Coronary artery (tissue), 2 donors: ENCODE data around the gene SERINC1.

ENCODE experiments used
- DNase-seq: peaks from one replicate; pipeline ENCODE4 v3.0.0-alpha.2; 2017; ENCODE audit warnings: low spot score
- H3K27ac ChIP-seq, 2 donors: fragments of 200-600 bp; sonication (generic); one replicate each; pipeline ENCODE4 v1.5.1; 2016 to 2019
- H3K4me3 ChIP-seq: fragments of 200-600 bp; sonication (generic); 2 replicates; pipeline ENCODE4 v1.5.1; 2016; ENCODE audit warnings: mild to moderate bottlenecking, moderate library complexity
- TF ChIP-seq, protein P1 (sequence below): fragments of 200-600 bp; sonication (generic); IDR thresholded peaks from one replicate; pipeline ENCODE4 v1.5.1; 2019; ENCODE audit warnings: antibody characterized with exemption

Gene SERINC1

DNA sequence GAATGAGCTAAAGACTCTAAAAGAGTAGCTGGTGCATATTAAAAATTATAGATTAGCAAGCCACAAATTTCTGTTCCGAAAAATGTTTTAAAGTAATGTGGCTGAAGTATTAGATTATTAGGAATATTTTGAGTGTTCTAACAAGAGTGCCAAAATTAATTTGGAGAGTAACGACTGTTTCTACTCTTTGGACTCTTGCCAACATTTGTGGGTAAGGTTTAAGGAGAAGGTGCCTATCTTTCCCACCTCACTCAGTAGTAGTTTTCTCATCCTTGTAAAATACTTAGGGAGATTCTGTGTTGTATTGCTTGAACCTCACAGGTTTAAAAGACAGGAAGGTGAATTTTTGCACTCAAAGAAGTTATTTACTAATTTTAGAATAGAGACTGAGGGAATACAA, 67.2 kb downstream of the SERINC1 start:
- H3K27ac ChIP-seq = no peak overlapping the region

DNA sequence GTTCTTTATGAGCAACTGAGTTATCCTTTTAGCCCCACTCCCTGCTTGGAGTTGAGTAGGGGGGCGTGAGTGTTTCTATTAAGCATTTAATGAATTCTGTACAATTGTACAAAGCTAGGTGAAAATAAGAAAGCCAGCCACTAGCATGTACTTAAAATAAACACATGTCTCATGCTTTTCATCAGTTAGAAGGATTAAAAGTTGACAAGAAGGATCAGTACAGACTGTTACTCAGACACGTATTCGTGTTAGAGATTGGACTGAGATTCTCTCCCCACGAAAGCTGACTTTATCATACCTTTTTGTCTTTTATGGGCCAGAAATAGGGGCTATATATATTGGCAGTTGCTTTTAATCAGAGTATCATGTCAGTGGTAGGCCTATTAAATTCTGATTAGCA, 70.5 kb downstream of the SERINC1 start:
- no peak overlapping the region for H3K27ac ChIP-seq
- no peak for DNase-seq
- H3K4me3 ChIP-seq = no peak overlapping the region
- TF ChIP-seq, protein P1, sequence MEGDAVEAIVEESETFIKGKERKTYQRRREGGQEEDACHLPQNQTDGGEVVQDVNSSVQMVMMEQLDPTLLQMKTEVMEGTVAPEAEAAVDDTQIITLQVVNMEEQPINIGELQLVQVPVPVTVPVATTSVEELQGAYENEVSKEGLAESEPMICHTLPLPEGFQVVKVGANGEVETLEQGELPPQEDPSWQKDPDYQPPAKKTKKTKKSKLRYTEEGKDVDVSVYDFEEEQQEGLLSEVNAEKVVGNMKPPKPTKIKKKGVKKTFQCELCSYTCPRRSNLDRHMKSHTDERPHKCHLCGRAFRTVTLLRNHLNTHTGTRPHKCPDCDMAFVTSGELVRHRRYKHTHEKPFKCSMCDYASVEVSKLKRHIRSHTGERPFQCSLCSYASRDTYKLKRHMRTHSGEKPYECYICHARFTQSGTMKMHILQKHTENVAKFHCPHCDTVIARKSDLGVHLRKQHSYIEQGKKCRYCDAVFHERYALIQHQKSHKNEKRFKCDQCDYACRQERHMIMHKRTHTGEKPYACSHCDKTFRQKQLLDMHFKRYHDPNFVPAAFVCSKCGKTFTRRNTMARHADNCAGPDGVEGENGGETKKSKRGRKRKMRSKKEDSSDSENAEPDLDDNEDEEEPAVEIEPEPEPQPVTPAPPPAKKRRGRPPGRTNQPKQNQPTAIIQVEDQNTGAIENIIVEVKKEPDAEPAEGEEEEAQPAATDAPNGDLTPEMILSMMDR = no peak

More for the DNA sequence above, 67.2 kb downstream of the SERINC1 start:
- DNase-seq = no peak
- H3K4me3 ChIP-seq = no peak overlapping the region
- TF ChIP-seq, protein P1 = no peak

DNA sequence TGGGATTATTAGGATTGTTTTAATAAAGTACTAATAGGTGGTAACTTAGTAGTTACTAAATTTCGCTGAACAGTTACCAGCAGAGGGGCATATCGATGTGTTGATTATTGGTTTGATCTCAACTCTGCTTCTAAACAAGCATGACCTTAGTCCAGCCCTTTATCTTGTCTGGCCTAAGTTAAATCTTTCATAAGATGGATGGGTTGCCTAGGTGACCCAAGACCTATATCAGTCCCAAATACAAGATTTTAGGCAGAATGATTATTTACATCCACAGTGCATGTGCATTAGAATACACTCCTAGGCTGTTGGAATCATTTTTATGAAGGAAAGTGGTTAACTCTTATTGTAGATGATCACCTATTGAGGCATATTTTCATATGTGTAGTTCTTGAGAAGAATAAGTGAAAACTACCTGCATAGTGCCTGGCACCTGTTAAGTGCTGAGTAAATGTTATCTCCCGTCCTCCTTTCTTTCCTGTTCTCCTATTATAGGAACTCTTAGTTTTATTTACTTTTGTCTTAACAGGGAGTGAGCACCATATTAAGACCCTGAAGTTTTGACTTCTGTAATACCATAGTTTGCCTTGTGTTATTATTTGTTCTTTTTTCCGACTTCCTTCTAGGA, 71.0 kb downstream of the SERINC1 start:
- Histone ChIP-seq H3K27ac (peak overlapping the region in 1 of 2 donors; percentile 89), H3K4me3 (peak overlapping the region; percentile 97)
- TF ChIP-seq, protein P1 = no peak
- DNase-seq = no peak

DNA sequence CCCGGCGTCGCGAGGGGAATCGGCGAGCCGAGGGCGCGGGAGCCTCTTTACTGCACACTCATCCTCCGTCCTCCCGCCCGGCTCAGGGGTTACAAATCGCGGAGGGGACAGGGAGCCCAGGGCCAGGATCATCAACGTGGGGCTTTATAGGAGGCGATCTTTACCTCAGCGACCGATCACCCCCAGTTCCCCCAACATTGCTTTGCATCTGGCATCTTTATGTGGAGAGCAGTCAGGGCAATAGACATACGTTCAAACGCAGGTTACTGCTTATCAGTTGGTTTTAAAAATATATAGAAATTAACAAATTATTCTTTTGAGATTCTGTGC, 71.5 kb downstream of the SERINC1 start:
- DNase-seq = no peak

DNA sequence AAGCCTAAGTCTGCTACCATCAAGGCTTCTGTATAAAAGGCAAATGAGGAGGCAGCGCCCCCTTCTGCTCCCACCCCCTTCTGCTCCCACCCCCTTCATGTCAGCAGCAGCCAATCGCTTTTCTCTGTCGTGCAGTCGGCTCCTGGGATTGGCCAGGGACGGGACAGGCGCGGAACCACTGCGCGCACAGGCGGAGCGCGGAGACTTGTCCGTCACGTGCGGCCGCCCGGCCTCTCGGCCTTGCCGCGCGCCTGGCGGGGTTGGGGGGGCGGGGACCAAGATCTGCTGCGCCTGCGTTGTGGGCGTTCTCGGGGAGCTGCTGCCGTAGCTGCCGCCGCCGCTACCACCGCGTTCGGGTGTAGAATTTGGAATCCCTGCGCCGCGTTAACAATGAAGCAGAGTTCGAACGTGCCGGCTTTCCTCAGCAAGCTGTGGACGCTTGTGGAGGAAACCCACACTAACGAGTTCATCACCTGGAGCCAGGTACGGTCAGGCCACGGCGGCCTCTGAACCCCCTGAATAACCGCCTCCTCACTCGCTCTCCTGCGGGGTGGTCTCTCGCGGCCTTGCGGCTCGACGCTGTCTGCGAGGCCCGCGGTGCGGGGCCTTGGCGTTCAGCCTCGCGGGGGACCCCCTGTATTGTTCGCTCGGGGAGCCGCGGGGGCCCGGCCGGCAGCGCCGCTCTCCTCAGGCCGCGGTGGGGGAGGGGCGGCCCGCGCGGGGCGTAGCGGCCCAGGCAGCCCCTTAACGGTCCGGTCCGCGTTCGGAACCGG, 72.1 kb downstream of the SERINC1 start, which contains the start of gene HSF2:
Gene HSF2 (plus strand): TSS at position 305 of the 773 bp plus-strand sequence. CDS start 86 bp downstream, at position 391.
- Histone ChIP-seq H3K4me3 (peak within 1 kb of the TSS; percentile 97), H3K27ac (peak within 1 kb of the TSS; percentile 89)
- DNase-seq = peak; percentile 99
- TF ChIP-seq, protein P1 = peak; percentile 16

More for the DNA sequence above, 71.5 kb downstream of the SERINC1 start:
- TF ChIP-seq, protein P1 = no peak
- peak overlapping the region; percentile 97 for H3K4me3 ChIP-seq
- H3K27ac ChIP-seq = peak overlapping the region; percentile 89

DNA sequence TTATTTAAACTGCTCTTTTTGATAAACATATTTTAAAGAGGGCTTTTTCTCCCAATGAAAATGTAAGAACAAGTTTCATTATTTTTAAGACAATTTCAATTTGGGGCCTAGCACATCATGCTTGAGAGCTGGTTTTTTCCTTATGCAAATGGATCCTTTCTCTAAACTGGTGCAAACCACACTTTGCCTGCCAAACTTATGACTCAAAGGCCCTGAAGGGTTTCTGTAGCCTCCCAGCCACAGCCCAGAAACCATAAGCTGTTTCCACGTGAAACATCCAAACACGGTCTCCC, 72.6 kb downstream of the SERINC1 start:
- peak overlapping the region; percentile 21 to 62 for H3K27ac ChIP-seq
- TF ChIP-seq, protein P1 = no peak
- H3K4me3 ChIP-seq = peak overlapping the region; percentile 97
- DNase-seq = no peak

DNA sequence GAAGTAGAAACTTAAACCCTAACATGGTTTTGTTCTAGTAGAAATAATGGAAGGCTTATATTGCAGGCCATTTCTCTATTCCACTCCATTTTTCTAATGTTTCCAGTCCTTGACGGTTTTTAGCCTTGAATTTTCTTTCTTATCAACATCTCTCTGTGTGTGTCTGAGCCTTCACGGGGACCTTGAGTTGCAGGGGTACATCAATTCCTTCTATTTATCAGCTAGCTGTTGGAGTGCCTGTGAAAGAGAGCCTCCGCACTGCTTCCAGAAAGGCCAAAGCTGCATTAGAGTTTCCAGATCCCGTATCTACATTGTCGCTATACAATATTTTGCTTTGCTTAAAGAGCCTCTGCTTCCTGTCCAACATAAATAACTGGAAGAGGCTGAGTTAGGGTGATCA, 77.6 kb downstream of the SERINC1 start:
- no peak overlapping the region for H3K4me3 ChIP-seq
- no peak for DNase-seq
- TF ChIP-seq, protein P1 = no peak
- no peak overlapping the region for H3K27ac ChIP-seq
